ENCODE results near the gene IMPG2.

IMPG2 gene

GRCh38 chr3:101253396-101253795 lies 67.0 kb downstream of the IMPG2 start:
- H3K9ac ChIP-seq (ENCODE audit: low read length) = no peak overlapping the region
- no peaks in the 10 kb centered on the region for H3K27me3 ChIP-seq (ENCODE audit: control insufficient read depth, insufficient read depth, low read length)
- H3K36me3 ChIP-seq (ENCODE audit: control insufficient read depth, low read depth, low read length) = no peaks in the 10 kb centered on the region
- H3K27ac ChIP-seq (ENCODE audit: low read length) = no peak overlapping the region
- peak overlapping the region; percentile 8 for H3K4me3 ChIP-seq (ENCODE audit: low read length)
- no peaks in the 10 kb centered on the region for H3K9me3 ChIP-seq (ENCODE audit: control insufficient read depth, low read depth, low read length)
- peaks cover 17% of the 10 kb centered on the region for H3K4me1 ChIP-seq (ENCODE audit: control insufficient read depth, low read depth, low read length)

- Histone ChIP-seq H3K4me3 (ENCODE audit: low read length) (peak overlapping the region; percentile 8), H3K4me1 (ENCODE audit: control insufficient read depth, low read depth, low read length) (peaks cover 17% of the 10 kb centered on the region), H3K27ac (ENCODE audit: low read length) (no peak overlapping the region), H3K36me3 (ENCODE audit: control insufficient read depth, low read depth, low read length) (no peaks in the 10 kb centered on the region), H3K9ac (ENCODE audit: low read length) (no peak overlapping the region), H3K9me3 (ENCODE audit: control insufficient read depth, low read depth, low read length) (no peaks in the 10 kb centered on the region), H3K27me3 (ENCODE audit: control insufficient read depth, insufficient read depth, low read length) (no peaks in the 10 kb centered on the region)
Measured at GRCh38 chr3:101252945-101253344, 67.4 kb downstream of the IMPG2 start.

- Histone ChIP-seq H3K27ac (ENCODE audit: low read length) (no peak overlapping the region), H3K9me3 (ENCODE audit: control insufficient read depth, low read depth, low read length) (no peaks in the 10 kb centered on the region), H3K36me3 (ENCODE audit: control insufficient read depth, low read depth, low read length) (no peaks in the 10 kb centered on the region), H3K9ac (ENCODE audit: low read length) (no peak overlapping the region), H3K4me3 (ENCODE audit: low read length) (no peak overlapping the region), H3K27me3 (ENCODE audit: control insufficient read depth, insufficient read depth, low read length) (no peaks in the 10 kb centered on the region), H3K4me1 (ENCODE audit: control insufficient read depth, low read depth, low read length) (peaks cover 17% of the 10 kb centered on the region)
Measured at GRCh38 chr3:101252307-101252706, 68.1 kb downstream of the IMPG2 start.

GRCh38 chr3:101251441-101251840 lies 68.9 kb downstream of the IMPG2 start:
- Histone ChIP-seq H3K4me1 (ENCODE audit: control insufficient read depth, low read depth, low read length) (peaks cover 17% of the 10 kb centered on the region), H3K27me3 (ENCODE audit: control insufficient read depth, insufficient read depth, low read length) (no peaks in the 10 kb centered on the region), H3K9me3 (ENCODE audit: control insufficient read depth, low read depth, low read length) (no peaks in the 10 kb centered on the region), H3K27ac (ENCODE audit: low read length) (no peak overlapping the region), H3K4me3 (ENCODE audit: low read length) (no peak overlapping the region), H3K9ac (ENCODE audit: low read length) (no peak overlapping the region), H3K36me3 (ENCODE audit: control insufficient read depth, low read depth, low read length) (no peaks in the 10 kb centered on the region)

GRCh38 chr3:101249522-101249921 lies 70.9 kb downstream of the IMPG2 start:
- no peak overlapping the region for H3K27ac ChIP-seq (ENCODE audit: low read length)
- H3K36me3 ChIP-seq (ENCODE audit: control insufficient read depth, low read depth, low read length) = no peaks in the 10 kb centered on the region
- H3K4me1 ChIP-seq (ENCODE audit: control insufficient read depth, low read depth, low read length) = peaks cover 17% of the 10 kb centered on the region
- H3K4me3 ChIP-seq (ENCODE audit: low read length) = no peak overlapping the region
- H3K9me3 ChIP-seq (ENCODE audit: control insufficient read depth, low read depth, low read length) = no peaks in the 10 kb centered on the region
- H3K9ac ChIP-seq (ENCODE audit: low read length) = no peak overlapping the region
- no peaks in the 10 kb centered on the region for H3K27me3 ChIP-seq (ENCODE audit: control insufficient read depth, insufficient read depth, low read length)

- no peak overlapping the region for H3K9ac ChIP-seq (ENCODE audit: low read length)
- no peaks in the 10 kb centered on the region for H3K27me3 ChIP-seq (ENCODE audit: control insufficient read depth, insufficient read depth, low read length)
- peaks cover 17% of the 10 kb centered on the region for H3K4me1 ChIP-seq (ENCODE audit: control insufficient read depth, low read depth, low read length)
- no peaks in the 10 kb centered on the region for H3K36me3 ChIP-seq (ENCODE audit: control insufficient read depth, low read depth, low read length)
- H3K27ac ChIP-seq (ENCODE audit: low read length) = no peak overlapping the region
- no peaks in the 10 kb centered on the region for H3K9me3 ChIP-seq (ENCODE audit: control insufficient read depth, low read depth, low read length)
- H3K4me3 ChIP-seq (ENCODE audit: low read length) = no peak overlapping the region
Measured at GRCh38 chr3:101248736-101249135, 71.6 kb downstream of the IMPG2 start.

GRCh38 chr3:101244212-101244575 lies 76.2 kb downstream of the IMPG2 start:
- no peaks in the 10 kb centered on the region for H3K27me3 ChIP-seq (ENCODE audit: control insufficient read depth, insufficient read depth, low read length)
- no peak overlapping the region for H3K4me3 ChIP-seq (ENCODE audit: low read length)
- H3K27ac ChIP-seq (ENCODE audit: low read length) = no peak overlapping the region

GRCh38 chr3:101243285-101244211 lies 76.8 kb downstream of the IMPG2 start:
- Histone ChIP-seq H3K9me3 (ENCODE audit: control insufficient read depth, low read depth, low read length) (no peaks in the 10 kb centered on the region), H3K4me1 (ENCODE audit: control insufficient read depth, low read depth, low read length) (peaks cover 13% of the 10 kb centered on the region), H3K36me3 (ENCODE audit: control insufficient read depth, low read depth, low read length) (no peaks in the 10 kb centered on the region), H3K27me3 (ENCODE audit: control insufficient read depth, insufficient read depth, low read length) (no peaks in the 10 kb centered on the region), H3K27ac (ENCODE audit: low read length) (no peak overlapping the region), H3K9ac (ENCODE audit: low read length) (no peak overlapping the region), H3K4me3 (ENCODE audit: low read length) (no peak overlapping the region)

More at GRCh38 chr3:101244212-101244575, 76.2 kb downstream of the IMPG2 start:
- peaks cover 13% of the 10 kb centered on the region for H3K4me1 ChIP-seq (ENCODE audit: control insufficient read depth, low read depth, low read length)
- H3K9ac ChIP-seq (ENCODE audit: low read length) = no peak overlapping the region
- H3K9me3 ChIP-seq (ENCODE audit: control insufficient read depth, low read depth, low read length) = no peaks in the 10 kb centered on the region
- no peaks in the 10 kb centered on the region for H3K36me3 ChIP-seq (ENCODE audit: control insufficient read depth, low read depth, low read length)

GRCh38 chr3:101240719-101241399 lies 79.5 kb downstream of the IMPG2 start:
- Histone ChIP-seq H3K27ac (ENCODE audit: low read length) (no peak overlapping the region), H3K36me3 (ENCODE audit: control insufficient read depth, low read depth, low read length) (no peaks in the 10 kb centered on the region), H3K27me3 (ENCODE audit: control insufficient read depth, insufficient read depth, low read length) (no peaks in the 10 kb centered on the region), H3K4me3 (ENCODE audit: low read length) (no peak overlapping the region), H3K9me3 (ENCODE audit: control insufficient read depth, low read depth, low read length) (no peaks in the 10 kb centered on the region), H3K9ac (ENCODE audit: low read length) (no peak overlapping the region), H3K4me1 (ENCODE audit: control insufficient read depth, low read depth, low read length) (peaks cover 13% of the 10 kb centered on the region)

- peaks cover under 1% of the 10 kb centered on the region for H3K4me1 ChIP-seq (ENCODE audit: control insufficient read depth, low read depth, low read length)
- no peak overlapping the region for H3K27ac ChIP-seq (ENCODE audit: low read length)
- H3K27me3 ChIP-seq (ENCODE audit: control insufficient read depth, insufficient read depth, low read length) = no peaks in the 10 kb centered on the region
- H3K4me3 ChIP-seq (ENCODE audit: low read length) = no peak overlapping the region
- H3K9ac ChIP-seq (ENCODE audit: low read length) = no peak overlapping the region
- no peaks in the 10 kb centered on the region for H3K9me3 ChIP-seq (ENCODE audit: control insufficient read depth, low read depth, low read length)
- H3K36me3 ChIP-seq (ENCODE audit: control insufficient read depth, low read depth, low read length) = no peaks in the 10 kb centered on the region
Measured at GRCh38 chr3:101235048-101235447, 85.3 kb downstream of the IMPG2 start.

- no peak overlapping the region for H3K9ac ChIP-seq (ENCODE audit: low read length)
- no peak overlapping the region for H3K27ac ChIP-seq (ENCODE audit: low read length)
- no peak overlapping the region for H3K4me3 ChIP-seq (ENCODE audit: low read length)
- no peaks in the 10 kb centered on the region for H3K27me3 ChIP-seq (ENCODE audit: control insufficient read depth, insufficient read depth, low read length)
- H3K9me3 ChIP-seq (ENCODE audit: control insufficient read depth, low read depth, low read length) = no peaks in the 10 kb centered on the region
- H3K36me3 ChIP-seq (ENCODE audit: control insufficient read depth, low read depth, low read length) = no peaks in the 10 kb centered on the region
- no peaks in the 10 kb centered on the region for H3K4me1 ChIP-seq (ENCODE audit: control insufficient read depth, low read depth, low read length)
Measured at GRCh38 chr3:101230618-101231017, 89.8 kb downstream of the IMPG2 start.
